Caco-2 (cell line): ENCODE results near the gene SLC1A7. TPM values are rescaled to one million over a fixed set of nuclear protein-coding genes. Genes with fewer than 3 reads are reported as not detected.
A peak's percentile ranks its signal among the peaks of the same experiment; 100 is the strongest.

Experiments used
- BruUV-seq: library from RNA; stranded (reverse); fragments of 400-500 nt; replicated peaks from 2 replicates; lab custom pipeline; 2021; lab: Mats Ljungman, UMichigan
- CTCF ChIA-PET: fragments of 300-600 bp; sonication (Branson Sonifier 250); formaldehyde crosslinking; loops from one replicate; lab custom pipeline; 2022; ENCODE audit warnings: antibody characterized with exemption; lab: Charles Lee
- POLR2A ChIA-PET: fragments of 300-600 bp; sonication (Branson Sonifier 250); formaldehyde crosslinking; loops from one replicate; lab custom pipeline; 2022; ENCODE audit warnings: antibody characterized with exemption; lab: Charles Lee
- DNase-seq, 2 experiments: peaks; one replicate each; pipeline versions ENCODE4 v3.0.0 to v3.0.0-alpha.2; 2020 to 2022
- H3K27me3 ChIP-seq: replicated peaks from 2 replicates; pipeline ENCODE4 v1.6.0; 2011; ENCODE audit warnings: low read length; ENCODE audit not compliant: control insufficient read depth, insufficient read depth
- H3K36me3 ChIP-seq: 2 replicates; pipeline ENCODE4 v1.5.1; 2011; ENCODE audit warnings: low read length; ENCODE audit not compliant: control insufficient read depth, insufficient read depth
- H3K4me1 ChIP-seq: fragments of 250-450 bp; sonication (Bioruptor Pico); 2 replicates; pipeline ENCODE4 v1.5.1; 2020; ENCODE audit warnings: mild to moderate bottlenecking
- H3K4me3 ChIP-seq: 2 replicates; pipeline ENCODE4 v1.5.1; 2011; ENCODE audit warnings: low read depth, mild to moderate bottlenecking, control low read depth, low read length
- H3K9me3 ChIP-seq: fragments of 250-450 bp; sonication (Bioruptor Pico); 2 replicates; pipeline ENCODE4 v1.5.1; 2020; ENCODE audit warnings: mild to moderate bottlenecking, moderate library complexity
- H3K27ac Mint-ChIP-seq: one replicate; pipeline ENCODE4 v1.8.0; 2022; ENCODE audit warnings: mixed read lengths; ENCODE audit not compliant: unreplicated experiment
- H3K27me3 Mint-ChIP-seq: one replicate; pipeline ENCODE4 v1.8.0; 2022; ENCODE audit warnings: mixed read lengths; ENCODE audit not compliant: insufficient read depth, unreplicated experiment
- H3K36me3 Mint-ChIP-seq: one replicate; pipeline ENCODE4 v1.8.0; 2022; ENCODE audit warnings: mild to moderate bottlenecking, mixed read lengths; ENCODE audit not compliant: insufficient read depth, unreplicated experiment
- H3K4me1 Mint-ChIP-seq: one replicate; pipeline ENCODE4 v1.8.0; 2022; ENCODE audit warnings: low read depth, mixed read lengths; ENCODE audit not compliant: unreplicated experiment
- H3K4me3 Mint-ChIP-seq: one replicate; pipeline ENCODE4 v1.8.0; 2022; ENCODE audit warnings: mild to moderate bottlenecking, moderate library complexity, mixed read lengths; ENCODE audit not compliant: unreplicated experiment
- H3K9me3 Mint-ChIP-seq: one replicate; pipeline ENCODE4 v1.8.0; 2022; ENCODE audit warnings: mixed read lengths; ENCODE audit not compliant: unreplicated experiment
- CTCF ChIP-seq, 2 experiments: fragments of 200-600 bp in 1 of 2; IDR thresholded peaks; 1 replicate in 1 of 2; 2 replicates in 1 of 2; pipeline versions ENCODE4 v1.5.1 to v1.8.0; 2011 to 2022; ENCODE audit warnings: antibody characterized with exemption in 1 of 2, control low read depth in 1 of 2, inconsistent platforms in 1 of 2, low read depth in 1 of 2, low read length in 1 of 2, mild to moderate bottlenecking in 1 of 2, moderate library complexity in 1 of 2; ENCODE audit not compliant: insufficient read depth in 1 of 2, severe bottlenecking in 1 of 2, unreplicated experiment in 1 of 2
- intact Hi-C: fragments of 100-400 bp; cut with micrococcal nuclease; formaldehyde crosslinking; loops from one replicate; pipeline ENCODE4 v1.10.0; 2022; ENCODE audit not compliant: unreplicated experiment
- total RNA-seq: library from RNA; stranded (reverse); gene quantifications from 2 replicates; pipeline ENCODE4 v1.2.3, GENCODE V29; 2022

Gene SLC1A7
- total RNA-seq, 1 experiment from 2014 or later = not detected

DNA sequence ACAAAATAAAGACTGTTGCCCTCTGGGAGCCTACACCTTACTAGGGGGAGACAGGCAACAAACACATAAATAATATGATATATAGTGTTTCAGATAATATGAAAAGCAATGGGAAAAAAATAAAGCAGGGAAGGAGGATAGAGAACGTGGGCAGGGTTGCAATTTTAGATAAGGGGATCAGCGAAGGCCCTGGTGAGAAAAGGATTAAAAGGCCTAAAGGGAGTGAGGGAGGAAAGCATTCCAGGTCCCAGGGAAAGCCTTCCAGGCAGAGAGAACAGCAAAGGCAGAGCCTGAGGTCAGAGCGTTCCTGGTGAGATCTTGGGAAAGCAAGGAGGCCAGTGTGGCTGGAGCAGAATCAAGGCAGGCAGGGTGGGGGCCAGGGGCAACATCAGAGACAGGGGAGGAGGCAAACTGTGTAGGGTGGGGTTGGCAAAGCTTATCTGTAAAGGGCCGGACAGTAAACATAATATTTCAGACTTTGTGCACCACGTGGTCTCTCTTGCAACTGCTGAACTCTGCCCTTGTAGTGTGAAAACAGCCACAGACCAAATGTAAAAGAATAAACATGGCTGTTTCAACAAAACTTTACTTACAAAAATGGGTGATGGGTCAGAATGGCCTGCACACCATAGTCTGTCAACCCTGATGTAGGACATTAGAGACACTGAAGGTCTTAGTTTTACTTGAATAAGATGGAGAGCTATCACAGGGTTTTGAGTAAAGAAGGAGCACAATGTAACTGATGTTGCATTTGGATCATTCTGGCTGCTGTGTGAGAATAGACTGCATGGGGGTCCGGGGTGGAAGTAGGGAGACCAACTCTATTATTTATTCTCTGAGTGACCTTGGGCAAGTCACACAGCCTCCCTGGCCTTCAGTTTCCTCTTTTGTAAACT lies 40.9 kb upstream of the SLC1A7 start:
- no peaks in the 10 kb centered on the region for H3K4me1 Mint-ChIP-seq
- H3K4me1 ChIP-seq = peaks cover 33% of the 10 kb centered on the region
- H3K27ac Mint-ChIP-seq = no peak overlapping the region
- no TSS peak for BruUV-seq
- no peaks in the 10 kb centered on the region for H3K36me3 ChIP-seq
- no peaks in the 10 kb centered on the region for H3K9me3 ChIP-seq
- H3K4me3 ChIP-seq = no peak overlapping the region
- no peaks in the 10 kb centered on the region for H3K27me3 Mint-ChIP-seq
- intact Hi-C loops = loop anchor here (1.0 to 5.0 kb wide), 6 partner anchors 13 to 476 kb away; partner anchors contain the start of genes CPT2, SCP2 and ZYG11A
- H3K9me3 Mint-ChIP-seq = no peaks in the 10 kb centered on the region
- ChIA-PET POLR2A (no interaction called here), CTCF (interaction anchor here (0.6 kb wide), 2 partner anchors 162 to 445 kb away, joined by 3 to 4 read pairs; no protein-coding TSS in a partner anchor)
- no peak overlapping the region for H3K4me3 Mint-ChIP-seq
- no peak for TF ChIP-seq CTCF (IDR thresholded peaks at IDR 0.05; ENCODE audit: insufficient read depth in 1 of 2, low read depth in 1 of 2, low read length in 1 of 2, severe bottlenecking in 1 of 2, unreplicated experiment in 1 of 2)
- peak; percentile 81 to 91 for DNase-seq
- H3K36me3 Mint-ChIP-seq = no peaks in the 10 kb centered on the region
- no peaks in the 10 kb centered on the region for H3K27me3 ChIP-seq

- Mint-ChIP-seq H3K4me1 (no peaks in the 10 kb centered on the region), H3K4me3 (no peak overlapping the region)
These were observed 40.3 kb upstream of the SLC1A7 start for GRCh38 chr1:53182716-53183094.

More at GRCh38 chr1:53182716-53183094, 40.3 kb upstream of the SLC1A7 start:
- H3K4me3 ChIP-seq = no peak overlapping the region
- intact Hi-C loops = loop anchor here (1.0 to 5.0 kb wide), 6 partner anchors 14 to 475 kb away; partner anchors contain the start of genes CPT2, SCP2 and ZYG11A
- Mint-ChIP-seq H3K27ac (no peak overlapping the region), H3K36me3 (no peaks in the 10 kb centered on the region), H3K27me3 (no peaks in the 10 kb centered on the region), H3K9me3 (no peaks in the 10 kb centered on the region)
- no TSS peak for BruUV-seq
- no peaks in the 10 kb centered on the region for H3K9me3 ChIP-seq
- ChIA-PET POLR2A (no interaction called here), CTCF (no interaction called here)
- H3K27me3 ChIP-seq = no peaks in the 10 kb centered on the region
- no peak for TF ChIP-seq CTCF (IDR thresholded peaks at IDR 0.05; ENCODE audit: insufficient read depth in 1 of 2, low read depth in 1 of 2, low read length in 1 of 2, severe bottlenecking in 1 of 2, unreplicated experiment in 1 of 2)
- peaks cover 33% of the 10 kb centered on the region for H3K4me1 ChIP-seq
- H3K36me3 ChIP-seq = no peaks in the 10 kb centered on the region
- DNase-seq = no peak
